ENCODE measurements around the gene GRIK4.
A peak's percentile ranks its signal among the peaks of the same experiment; 100 is the strongest.
"Not testable (repeated sequence)": the region's sequence is repeated elsewhere in the genome, so short reads cannot be mapped to it uniquely, and the experiment has no call there.

The GRIK4 gene, protein sequence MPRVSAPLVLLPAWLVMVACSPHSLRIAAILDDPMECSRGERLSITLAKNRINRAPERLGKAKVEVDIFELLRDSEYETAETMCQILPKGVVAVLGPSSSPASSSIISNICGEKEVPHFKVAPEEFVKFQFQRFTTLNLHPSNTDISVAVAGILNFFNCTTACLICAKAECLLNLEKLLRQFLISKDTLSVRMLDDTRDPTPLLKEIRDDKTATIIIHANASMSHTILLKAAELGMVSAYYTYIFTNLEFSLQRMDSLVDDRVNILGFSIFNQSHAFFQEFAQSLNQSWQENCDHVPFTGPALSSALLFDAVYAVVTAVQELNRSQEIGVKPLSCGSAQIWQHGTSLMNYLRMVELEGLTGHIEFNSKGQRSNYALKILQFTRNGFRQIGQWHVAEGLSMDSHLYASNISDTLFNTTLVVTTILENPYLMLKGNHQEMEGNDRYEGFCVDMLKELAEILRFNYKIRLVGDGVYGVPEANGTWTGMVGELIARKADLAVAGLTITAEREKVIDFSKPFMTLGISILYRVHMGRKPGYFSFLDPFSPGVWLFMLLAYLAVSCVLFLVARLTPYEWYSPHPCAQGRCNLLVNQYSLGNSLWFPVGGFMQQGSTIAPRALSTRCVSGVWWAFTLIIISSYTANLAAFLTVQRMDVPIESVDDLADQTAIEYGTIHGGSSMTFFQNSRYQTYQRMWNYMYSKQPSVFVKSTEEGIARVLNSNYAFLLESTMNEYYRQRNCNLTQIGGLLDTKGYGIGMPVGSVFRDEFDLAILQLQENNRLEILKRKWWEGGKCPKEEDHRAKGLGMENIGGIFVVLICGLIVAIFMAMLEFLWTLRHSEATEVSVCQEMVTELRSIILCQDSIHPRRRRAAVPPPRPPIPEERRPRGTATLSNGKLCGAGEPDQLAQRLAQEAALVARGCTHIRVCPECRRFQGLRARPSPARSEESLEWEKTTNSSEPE

DNA sequence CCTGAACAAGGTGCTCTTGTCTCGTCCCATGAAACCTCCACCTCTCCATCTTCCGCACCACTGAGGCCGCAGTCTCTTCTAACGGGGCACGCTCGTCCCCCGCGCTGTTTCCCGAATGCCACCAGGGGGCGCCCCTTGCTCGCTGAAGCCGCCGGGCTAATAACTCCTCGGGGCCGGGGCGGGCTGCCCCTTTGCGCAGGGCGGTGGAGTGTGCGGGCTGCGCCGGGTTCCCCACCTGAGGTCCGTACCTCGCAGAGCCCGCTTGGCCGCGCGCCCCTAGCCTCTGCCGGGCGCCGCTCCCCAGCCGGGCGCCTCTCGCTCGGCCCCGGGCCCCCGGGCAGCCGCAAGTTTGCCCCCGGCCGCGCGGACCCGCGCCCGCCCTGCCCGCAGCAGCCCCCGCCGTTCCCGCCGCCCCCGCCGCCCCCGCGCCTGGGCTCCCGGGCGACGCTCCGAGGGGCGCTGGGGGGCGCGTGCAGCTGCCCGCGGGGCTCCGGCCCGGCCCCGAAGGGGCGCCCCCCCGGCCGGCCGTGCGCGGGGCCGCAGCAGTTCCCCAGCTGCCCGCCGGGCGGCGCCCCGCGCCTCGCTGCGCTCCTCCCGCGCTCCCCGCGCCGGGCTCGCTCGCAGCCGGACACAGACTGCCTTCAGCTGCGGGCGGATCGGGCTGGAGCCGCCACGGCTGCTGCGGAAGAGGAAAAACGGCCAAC, at the start of gene GRIK4:
Gene GRIK4, plus strand, starts transcription at position 633 of the 704 bp plus-strand sequence. CDS start 148,571 bp downstream, outside the sequence.
- peak; percentile 64 for DNase-seq

DNA sequence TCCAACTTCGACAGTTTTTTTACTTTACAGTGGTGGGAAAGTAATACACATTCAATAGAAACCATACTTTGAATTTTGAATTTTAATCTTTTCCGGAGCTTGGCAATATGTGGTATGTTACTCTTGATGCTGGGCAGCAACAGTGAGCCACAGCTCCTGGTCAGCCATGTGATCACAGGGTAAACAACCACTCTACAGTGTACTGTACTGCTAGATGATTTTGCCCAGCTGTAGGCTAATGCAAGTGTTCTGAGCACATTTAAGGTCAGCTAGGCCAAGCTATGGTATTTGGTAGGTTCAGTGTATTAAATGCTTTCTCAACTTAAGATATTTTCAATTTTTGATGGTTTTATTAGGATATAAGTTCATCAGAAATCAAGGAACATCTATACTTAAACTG, 48.7 kb upstream of the GRIK4 start:
- no peak for DNase-seq

- no peak for DNase-seq
Observed at GRCh38 chr11:120465921-120466534, 45.5 kb upstream of the GRIK4 start.

DNA sequence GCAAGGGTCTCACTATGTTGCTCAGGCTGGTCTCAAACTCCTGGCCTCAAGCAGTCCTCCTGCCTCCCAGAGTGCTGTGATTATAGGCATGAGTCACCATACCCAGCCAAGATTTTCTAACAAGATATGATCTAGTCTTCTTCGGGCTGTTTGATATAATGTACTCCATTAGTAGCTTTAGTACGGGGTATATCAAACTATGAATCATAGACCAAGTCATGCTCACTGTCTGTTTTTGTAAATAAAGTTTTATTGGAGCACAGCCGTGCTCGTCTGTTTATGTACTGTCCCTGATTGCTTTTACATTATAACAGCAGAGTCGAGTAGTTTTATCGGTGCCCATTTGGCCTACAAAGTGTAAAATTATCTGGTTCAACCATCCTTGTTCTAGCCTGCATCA, 43.9 kb upstream of the GRIK4 start:
- DNase-seq: no peak

GRCh38 chr11:120471131-120471530, 40.4 kb upstream of the GRIK4 start:
- no peak for DNase-seq

DNA sequence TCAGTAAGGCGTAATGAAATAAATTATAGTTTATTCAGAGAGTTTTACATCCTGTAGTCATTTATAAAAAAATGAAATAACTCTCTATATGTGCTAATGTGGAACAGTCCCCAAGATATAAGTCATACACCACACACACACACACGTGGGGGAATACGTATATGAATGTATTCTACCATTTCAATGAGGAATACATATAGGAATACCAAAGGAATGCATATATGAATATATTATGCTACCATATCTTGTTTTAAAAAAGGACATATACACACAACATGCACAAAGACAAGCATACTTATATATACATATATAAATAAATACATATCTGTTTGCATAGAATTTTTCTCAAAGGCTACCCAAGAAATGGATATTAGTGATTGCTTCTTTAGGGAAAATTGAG, 39.6 kb upstream of the GRIK4 start:
- no peak for DNase-seq

DNA sequence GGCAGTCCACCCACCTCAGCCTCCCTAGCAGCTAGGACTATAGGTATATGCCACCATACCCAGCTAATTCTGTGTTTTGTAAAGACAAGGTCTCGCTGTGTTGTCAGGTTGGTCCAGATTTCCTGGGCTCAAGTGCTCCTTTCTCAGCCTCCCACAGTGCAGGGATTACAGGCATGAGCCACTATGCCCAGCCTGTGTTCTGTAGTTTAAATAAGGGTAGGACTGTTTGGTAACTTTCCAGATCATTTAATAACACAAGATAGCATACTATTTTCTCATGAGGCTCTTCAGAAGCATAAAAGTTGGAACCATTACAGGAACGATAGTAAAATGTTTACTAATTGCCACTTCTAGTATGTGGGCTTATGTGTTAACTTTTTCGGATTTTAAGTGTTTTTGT, 38.0 kb upstream of the GRIK4 start:
- no peak for DNase-seq

DNA sequence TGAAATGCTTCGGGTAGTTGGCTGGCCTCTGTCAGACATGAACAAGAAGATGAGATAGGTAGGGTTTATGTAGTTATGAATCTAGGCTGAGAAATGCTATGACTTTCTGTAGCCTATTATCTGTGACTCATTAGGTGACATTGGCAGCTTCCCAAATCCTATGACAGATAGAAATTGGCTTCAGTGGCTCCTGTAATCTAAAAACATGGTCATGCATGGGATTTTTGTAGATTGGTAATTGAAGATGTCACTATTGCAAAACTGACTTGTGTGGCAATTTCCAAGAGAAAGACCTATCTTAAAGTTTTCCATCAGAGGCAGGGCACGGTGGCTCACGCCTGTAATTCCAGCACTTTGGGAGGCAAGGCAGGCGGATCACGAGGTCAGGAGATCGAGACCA, 29.4 kb upstream of the GRIK4 start:
- DNase-seq: no peak

GRCh38 chr11:120484722-120485121, 26.8 kb upstream of the GRIK4 start:
- DNase-seq: no peak

DNA sequence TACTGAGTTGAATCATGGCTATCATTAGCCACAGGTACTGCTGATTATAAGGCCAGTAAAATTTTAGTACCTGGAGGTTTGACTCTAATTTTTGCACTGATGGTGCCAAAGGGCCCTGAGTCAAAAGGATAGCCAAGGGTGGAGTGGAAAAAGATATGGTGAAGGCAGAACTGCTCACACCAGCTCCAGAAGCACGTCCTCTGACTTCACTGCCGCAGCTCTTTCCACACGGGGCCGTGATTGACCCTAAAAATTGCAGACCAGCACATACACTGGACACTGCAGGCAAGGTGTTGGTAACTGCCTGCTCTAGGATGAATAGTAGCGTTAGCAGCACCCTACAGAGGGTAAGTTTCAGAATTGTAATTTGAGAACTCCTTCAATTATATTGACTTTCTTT, 25.4 kb upstream of the GRIK4 start:
- no peak for DNase-seq

DNA sequence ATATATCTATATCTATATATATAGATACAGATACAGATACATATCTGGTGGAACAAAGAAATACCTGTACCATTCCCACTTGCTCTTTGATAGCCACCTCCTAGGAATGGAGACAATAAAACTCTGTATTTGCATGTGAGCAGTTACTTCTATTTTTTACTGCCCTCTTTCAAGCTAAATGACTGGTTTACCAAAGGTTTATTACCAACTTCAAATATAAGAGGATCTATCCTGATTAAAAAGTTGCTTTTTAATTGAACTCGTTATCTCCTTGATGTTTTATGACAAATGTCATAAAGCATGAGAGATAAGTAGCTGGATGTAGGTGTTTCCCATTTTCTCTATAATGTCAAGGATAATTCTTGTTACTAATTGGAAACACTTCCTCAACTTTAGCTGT, 21.7 kb upstream of the GRIK4 start:
- no peak for DNase-seq

DNA sequence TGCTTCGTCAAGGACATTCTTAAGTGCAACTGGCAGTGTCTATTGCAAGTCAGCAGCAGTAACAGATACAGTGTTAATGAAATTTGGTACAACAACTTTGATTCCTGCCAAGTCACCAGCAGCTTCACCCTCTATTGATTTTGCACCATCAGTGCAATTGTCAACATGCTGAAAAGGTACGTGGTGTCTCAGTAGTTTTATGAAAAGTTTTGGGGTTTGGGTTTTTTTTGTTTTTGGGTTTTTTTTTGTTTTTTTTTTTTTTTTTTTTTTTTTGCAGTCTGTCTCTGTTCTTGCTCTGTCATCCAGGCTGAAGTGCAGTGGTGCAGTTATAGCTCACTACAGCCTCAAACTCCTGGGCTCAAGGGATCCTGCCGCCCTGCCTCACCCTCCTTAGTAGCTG, 19.1 kb upstream of the GRIK4 start:
- no peak for DNase-seq

GRCh38 chr11:120494595-120494994, 17.0 kb upstream of the GRIK4 start:
- no peak for DNase-seq

- no peak for DNase-seq
Observed at GRCh38 chr11:120499088-120499487, 12.5 kb upstream of the GRIK4 start.

- DNase-seq: no peak
Observed at GRCh38 chr11:120499859-120500258, 11.7 kb upstream of the GRIK4 start.

DNA sequence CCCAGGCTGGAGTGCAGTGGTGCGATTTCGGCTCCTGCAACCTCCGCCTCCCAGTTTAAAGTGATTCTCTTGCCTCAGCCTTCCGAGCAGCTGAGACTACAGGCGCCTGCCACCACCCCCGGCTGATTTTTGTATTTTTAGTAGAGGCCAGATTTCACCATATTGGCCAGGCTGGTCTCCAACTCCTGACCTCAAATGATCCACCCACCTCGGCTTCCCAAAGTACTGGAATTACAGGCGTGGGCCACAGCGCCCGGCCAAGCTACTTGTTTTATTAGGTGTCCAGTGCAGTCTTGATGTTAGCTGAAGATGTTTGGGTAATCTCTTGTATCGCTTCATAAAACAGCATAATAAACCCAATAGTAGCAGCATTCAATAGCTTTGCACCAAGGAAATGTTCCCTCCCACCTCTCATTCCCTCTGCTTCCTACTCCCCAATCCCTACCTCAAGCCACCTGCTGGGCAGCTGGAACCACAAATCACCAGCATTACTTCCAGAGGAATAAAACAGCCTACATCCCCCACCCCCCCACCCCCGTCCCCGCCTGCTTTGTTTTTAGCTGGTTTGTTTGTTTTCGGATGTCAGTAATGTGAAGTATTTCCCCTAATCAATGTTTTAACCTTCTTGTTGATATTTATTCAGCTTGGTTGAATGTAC, 11.0 kb upstream of the GRIK4 start:
- no peak for DNase-seq

DNA sequence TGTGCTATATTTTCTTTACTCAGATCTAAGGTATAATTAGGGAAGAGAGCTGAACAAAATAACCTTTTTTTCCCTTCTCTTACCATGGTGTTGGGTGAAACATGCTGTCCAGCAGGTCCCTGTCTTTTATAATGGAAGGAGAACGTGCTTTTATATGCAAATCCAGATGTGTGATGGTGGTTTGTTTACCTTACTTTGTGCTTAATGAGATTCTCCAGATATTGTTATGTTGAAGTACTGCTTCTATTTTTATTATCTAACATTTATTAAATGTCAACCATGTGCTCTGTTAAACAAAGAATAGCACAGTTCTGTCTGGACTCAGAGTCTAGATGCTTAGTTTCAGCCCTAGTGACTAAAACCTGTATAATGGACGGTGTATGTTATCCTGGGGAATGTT, 10.1 kb upstream of the GRIK4 start:
- DNase-seq: no peak

DNA sequence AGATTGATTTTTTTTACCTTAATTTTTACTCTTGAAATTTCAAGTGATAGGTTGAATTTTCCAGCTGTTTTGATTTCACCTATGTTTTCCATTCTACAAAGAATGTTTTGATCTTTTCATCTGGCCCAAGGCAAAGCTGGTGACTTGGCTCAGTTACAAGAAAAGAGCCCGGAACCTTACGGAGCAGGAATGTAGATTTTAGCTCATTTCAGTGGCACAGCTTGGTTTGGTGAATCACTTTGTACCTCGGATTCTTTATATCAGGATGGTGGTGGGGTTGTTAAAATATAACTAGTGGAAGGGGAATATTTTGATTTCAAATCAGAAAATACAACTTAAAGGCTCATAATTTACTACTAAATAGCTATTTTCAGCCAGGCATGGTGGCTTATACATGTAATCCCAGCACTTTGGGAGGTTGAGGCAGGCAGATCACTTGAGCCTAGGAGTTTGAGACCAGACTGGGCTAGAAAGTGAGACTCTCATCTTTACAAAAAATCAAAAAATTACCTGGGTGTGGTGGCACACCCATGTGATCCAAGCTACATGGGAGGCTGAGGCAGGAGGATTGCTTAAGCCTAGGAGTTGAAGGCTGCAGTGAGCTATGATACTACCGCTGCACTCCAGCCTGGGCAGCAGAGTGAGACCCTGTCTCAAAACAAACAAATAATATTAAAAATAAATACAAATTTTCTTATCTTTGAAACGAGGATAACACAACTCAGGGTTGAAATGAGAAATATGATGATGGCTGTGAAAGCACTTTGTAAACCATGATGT, 9.4 kb upstream of the GRIK4 start:
- DNase-seq: no peak

- not testable (repeated sequence) for DNase-seq
Observed at GRCh38 chr11:120503529-120503928, 8.0 kb upstream of the GRIK4 start.

- no peak for DNase-seq
Observed at GRCh38 chr11:120505801-120506425, 5.6 kb upstream of the GRIK4 start.

Measured in KG1 (cell line).